ENCODE measurements around the gene KCNH6.

DNA sequence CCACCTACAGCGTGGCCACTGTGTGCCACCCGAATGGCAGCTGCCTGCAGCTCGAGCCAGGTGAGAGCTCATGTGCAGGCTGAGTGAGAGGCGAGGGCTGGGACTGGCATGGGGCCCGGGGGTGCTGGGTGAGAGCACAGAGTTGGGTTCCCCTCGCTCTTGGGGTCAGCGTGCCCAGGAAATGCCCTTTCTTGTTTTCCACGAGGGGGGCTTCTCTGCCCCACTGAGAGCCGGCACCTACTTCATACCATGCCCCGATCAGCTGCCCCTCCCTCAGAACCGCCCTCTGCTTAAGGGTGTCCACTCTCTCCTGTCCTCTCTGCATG is 36.2 kb upstream of the KCNH6 start:
- TF ChIP-seq, protein P1, sequence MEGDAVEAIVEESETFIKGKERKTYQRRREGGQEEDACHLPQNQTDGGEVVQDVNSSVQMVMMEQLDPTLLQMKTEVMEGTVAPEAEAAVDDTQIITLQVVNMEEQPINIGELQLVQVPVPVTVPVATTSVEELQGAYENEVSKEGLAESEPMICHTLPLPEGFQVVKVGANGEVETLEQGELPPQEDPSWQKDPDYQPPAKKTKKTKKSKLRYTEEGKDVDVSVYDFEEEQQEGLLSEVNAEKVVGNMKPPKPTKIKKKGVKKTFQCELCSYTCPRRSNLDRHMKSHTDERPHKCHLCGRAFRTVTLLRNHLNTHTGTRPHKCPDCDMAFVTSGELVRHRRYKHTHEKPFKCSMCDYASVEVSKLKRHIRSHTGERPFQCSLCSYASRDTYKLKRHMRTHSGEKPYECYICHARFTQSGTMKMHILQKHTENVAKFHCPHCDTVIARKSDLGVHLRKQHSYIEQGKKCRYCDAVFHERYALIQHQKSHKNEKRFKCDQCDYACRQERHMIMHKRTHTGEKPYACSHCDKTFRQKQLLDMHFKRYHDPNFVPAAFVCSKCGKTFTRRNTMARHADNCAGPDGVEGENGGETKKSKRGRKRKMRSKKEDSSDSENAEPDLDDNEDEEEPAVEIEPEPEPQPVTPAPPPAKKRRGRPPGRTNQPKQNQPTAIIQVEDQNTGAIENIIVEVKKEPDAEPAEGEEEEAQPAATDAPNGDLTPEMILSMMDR (conservative IDR thresholded peaks at IDR 0.05; ENCODE audit: low read depth, low read length): no peak
- TF ChIP-seq EZH2 (IDR thresholded peaks at IDR 0.05; ENCODE audit: borderline replicate concordance, low read depth, low read length, poor library complexity, severe bottlenecking): no peak

Data from A673 (cell line).